Epidermal melanocyte (primary cell): ENCODE results near the gene BIN1.
"Not testable (repeated sequence)": the region's sequence is repeated elsewhere in the genome, so short reads cannot be mapped to it uniquely, and the experiment has no call there.

ENCODE experiments used
- DNase-seq: peaks from one replicate; pipeline ENCODE4 v3.0.0; 2011; ENCODE audit warnings: low spot score; ENCODE audit not compliant: insufficient read length

The BIN1 gene

GRCh38 chr2:127047716-127048617 is 59.0 kb downstream of the BIN1 start:
- no peak for DNase-seq

- no peak for DNase-seq
These were observed 59.9 kb downstream of the BIN1 start for GRCh38 chr2:127047054-127047453.

GRCh38 chr2:127046579-127046978 is 60.4 kb downstream of the BIN1 start:
- no peak for DNase-seq

GRCh38 chr2:127045792-127046501 is 61.0 kb downstream of the BIN1 start:
- no peak for DNase-seq

GRCh38 chr2:127044977-127045661 is 61.8 kb downstream of the BIN1 start:
- DNase-seq, result no peak

GRCh38 chr2:127044165-127044718 is 62.7 kb downstream of the BIN1 start:
- no peak for DNase-seq

DNA sequence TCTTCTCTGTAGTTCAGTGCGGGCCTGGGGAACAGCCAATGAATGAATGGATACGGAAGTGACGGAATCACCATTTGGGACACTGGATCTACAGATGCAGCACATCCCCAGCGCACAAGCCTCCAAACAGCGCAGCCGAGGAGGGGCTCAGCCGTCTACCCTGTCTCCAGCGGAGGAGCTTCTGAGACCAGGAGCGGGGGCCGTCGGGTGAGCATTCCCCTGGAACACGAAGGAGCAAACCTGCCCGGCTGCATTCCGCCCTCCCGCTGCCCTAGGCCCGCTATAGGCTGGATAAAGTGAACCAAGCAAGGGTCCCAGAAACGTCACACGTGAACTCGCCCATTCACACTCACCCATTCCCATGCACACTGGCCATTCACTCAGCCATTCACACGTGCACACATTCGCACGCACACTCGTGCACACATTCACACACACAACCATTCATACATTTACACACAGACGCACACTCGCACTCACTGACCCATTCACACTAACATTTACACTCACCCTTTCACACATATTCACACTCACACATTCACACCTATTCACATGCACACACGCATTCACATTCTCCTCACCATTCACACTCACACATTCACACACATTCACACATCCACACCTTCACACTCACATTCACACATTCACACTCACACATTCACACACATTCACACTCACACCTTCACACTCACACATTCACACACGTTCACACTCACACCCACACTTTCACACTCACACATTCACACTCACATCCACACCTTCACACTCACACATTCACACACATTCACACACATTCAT is 63.4 kb downstream of the BIN1 start:
- DNase-seq, result no peak

DNA sequence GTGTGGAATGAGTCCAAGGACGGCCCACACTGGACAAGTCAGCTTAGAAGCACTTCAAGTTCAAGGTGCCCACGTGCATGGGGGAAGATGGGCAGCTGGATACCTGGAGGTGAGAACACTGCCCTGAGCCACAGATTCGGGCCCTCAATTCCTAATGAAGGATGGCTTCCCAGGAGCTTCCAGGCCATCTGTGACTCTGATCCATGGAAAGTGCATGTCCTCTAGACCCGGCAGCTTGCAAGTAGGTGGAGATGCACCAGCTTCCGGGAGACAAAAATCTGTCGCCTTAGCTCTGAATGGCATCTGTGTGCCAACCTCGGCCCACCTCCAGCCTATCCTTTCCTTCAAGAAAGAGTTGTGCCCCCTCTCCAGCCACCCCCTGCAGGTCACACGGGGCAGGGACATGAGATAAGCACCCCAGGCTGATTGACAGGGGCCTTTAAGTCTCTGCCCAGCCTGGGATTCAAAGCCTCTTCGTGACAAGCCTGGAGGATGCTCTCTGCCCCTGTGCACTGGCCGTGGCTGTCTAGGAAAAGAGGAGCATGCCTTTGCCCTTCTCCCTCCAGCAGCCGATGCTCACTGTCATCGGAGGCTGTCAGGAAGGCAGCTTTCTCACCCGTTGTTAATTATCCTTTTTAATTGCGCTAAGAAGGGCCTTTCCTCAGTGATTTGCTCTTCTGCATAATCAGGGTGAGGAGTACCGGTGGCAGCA is 65.5 kb downstream of the BIN1 start:
- DNase-seq, result no peak

DNA sequence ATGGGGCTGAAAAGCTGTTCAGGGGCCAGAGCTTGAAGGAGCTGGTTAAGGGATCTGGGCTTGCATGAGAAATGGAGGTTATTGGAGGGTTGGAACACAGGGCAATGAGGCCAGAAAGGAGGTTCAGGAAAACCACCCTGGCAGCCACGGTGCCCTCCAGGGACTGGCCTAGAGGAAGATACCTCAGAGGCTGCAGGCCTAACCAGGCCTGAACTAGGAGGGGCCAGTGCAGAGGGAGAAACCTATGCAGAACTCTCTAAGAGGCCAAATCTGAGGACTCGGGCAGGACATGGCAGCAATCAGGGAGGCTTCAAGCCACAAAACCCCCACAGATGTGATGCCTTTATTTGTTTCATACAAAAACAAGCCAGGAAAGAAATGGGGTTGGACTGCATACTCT is 66.8 kb downstream of the BIN1 start:
- no peak for DNase-seq

DNA sequence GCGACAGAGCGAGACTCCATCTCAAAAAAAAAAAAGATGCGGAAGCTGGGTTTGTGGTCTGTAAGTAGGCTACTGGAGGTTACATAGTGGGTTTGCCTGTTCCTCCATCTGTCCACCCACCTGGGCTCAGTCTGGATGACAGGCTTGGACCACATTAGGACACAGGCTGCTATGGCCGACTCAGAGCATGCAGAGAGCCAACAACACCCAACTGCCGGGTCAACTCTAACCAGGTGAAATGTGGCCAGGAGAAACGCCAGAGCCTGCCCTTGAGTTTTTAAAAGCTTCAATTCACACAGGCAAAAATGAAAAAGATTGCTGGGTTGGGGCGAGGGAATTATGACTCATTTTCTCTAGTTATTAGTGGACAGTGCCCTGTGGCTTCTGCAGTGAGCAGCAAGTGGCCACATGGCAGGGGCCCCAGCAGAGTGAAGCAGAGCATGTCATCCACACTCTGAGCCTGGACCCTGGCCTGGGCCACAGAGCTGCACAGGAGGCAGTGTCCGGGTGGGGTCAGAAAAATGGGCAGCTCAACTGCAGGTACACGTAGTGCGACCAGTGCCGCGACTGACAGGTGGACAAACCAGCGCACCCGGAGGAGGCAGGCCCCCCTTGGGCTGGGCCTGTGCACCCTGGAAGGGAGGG is 67.4 kb downstream of the BIN1 start:
- DNase-seq, result no peak

- no peak for DNase-seq
These were observed 69.5 kb downstream of the BIN1 start for GRCh38 chr2:127037476-127037875.

DNA sequence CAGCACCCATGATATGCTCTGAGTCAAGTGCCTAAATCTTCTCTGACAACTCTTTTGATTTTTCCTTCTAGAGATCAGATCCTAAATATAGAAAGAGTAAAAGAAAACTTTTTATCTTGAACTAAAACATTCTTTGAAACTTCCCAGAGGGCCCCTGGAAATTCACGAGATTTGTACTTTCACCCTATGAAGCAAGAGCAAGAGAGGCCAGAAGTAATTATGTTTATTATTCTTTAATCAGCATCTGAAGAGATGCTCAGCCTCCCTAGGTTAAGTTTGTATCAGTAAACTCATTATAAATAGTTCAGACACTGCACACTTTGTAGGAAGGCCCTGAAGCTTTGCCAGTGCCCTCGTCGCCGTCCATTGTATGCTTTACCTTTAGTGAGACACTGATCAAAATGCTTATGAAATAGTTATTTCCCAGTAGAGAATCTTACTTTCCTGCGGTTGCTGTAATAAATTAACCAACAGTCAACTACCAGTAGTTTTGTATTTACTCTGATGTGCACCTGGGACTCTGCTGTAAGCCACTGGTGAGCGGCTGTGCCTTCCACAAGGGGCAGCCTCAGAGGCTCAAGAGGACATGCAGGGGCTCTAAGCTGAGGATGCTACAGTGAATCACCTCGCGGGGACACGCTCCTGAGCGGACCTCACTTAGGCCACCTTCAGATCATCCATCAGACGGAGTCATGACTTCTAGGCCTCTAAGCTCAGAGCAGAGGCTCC is 71.9 kb downstream of the BIN1 start:
- DNase-seq, result no peak

- no peak for DNase-seq
These were observed 72.9 kb downstream of the BIN1 start for GRCh38 chr2:127034051-127034450.

DNA sequence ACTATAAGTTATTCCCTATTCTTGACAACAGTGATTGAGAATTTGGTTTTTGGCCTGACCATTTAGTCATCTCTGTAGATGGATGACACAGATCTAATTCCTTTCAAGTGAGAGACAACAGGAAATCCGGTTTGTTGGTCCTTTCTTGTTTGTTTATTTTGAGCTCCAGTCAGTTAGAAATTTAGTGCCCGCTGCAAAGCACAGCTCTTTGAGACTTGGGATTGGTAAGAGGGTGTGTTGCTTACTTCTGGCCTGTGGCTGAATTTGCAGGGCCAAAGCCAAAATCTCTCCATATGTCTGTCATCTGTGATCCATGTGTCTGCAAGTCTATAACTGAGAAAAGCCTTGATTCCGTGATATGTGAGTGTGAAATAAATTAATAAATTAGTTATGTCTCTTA is 74.3 kb downstream of the BIN1 start:
- DNase-seq, result no peak

DNA sequence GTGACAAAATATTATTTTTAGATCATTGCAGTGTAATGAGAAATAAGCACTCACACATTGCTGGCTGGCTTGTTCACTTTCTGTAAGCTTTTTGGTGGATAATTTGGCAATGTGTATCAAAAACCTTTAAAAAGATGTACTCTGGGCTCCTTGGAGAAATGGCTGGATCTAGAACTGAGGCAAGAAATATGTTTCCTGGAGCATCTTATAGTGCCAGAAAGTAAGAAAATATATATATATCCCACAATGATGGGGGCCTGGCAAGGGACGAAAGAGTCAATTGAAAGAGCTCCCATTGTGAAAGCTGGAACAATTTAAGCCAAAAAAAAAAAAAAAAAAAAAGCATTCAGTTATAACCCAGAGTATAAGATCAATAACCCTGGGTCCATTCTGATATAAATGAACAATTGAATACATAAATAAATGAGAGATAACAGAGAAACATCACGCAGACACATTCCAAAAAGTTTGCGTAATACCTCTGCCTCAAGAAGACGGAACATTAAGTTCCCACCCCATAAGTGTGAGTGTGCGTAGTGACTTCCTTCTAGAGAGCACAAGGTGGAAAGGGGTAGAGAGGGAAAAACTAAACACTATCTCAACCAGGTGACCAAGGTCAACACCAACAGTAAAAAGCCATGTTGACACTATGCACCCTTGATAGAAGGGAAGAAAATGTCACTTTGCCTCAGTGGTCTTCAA is 77.5 kb downstream of the BIN1 start:
- no peak for DNase-seq

DNA sequence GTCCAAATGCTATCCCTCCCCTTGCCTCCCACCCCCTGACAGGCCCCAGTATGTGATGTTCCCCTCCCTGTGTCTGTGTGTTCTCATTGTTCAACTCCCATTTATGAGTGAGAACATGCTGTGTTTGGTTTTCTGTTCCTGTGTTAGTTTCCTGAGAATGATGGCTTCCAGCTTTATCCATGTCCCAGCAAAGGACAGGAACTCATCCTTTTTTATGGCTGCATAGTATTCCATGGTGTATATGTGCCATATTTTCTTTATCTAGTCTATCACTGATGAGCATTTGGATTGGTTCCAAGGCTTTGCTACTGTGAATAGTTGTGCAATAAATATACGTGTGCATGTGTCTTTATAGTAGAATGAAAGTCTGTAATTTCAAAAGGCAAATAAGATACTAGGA is 78.2 kb downstream of the BIN1 start:
- not testable (repeated sequence) for DNase-seq

DNA sequence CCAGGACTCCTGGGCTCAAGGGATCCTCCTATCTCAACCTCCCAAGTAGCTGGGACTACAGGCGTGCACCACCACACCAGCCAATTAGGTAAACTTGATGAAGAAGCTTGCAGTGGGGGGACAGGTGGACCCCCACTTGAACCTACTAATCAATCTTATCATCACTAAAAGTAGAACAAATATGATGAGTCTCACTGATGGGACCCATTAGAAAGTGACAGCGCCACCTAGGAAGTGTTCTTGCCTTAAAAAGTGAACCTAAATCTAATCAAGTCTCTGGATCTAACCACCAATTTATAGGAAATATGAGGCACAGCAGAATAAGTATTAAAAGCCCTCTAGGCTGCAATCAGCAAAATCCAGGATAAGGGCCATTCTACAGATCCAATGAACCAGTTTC is 79.2 kb downstream of the BIN1 start:
- DNase-seq, result no peak

GRCh38 chr2:127025359-127026166 is 81.4 kb downstream of the BIN1 start:
- peak; percentile 64 for DNase-seq
